ENCODE measurements around the gene CARNS1.
A peak's percentile ranks its signal among the peaks of the same experiment; 100 is the strongest.

The CARNS1 gene

GRCh38 chr11:67376063-67376820 is 39.2 kb upstream of the CARNS1 start:
- H3K27ac ChIP-seq = no peak overlapping the region
- TF ChIP-seq CTCF (IDR thresholded peaks at IDR 0.05) = no peak
- H3K4me3 ChIP-seq = no peak overlapping the region
- no peak for DNase-seq (ENCODE audit: low spot score)

- no peak overlapping the region for H3K27ac ChIP-seq
These were observed 38.3 kb upstream of the CARNS1 start for GRCh38 chr11:67376873-67377808.

DNA sequence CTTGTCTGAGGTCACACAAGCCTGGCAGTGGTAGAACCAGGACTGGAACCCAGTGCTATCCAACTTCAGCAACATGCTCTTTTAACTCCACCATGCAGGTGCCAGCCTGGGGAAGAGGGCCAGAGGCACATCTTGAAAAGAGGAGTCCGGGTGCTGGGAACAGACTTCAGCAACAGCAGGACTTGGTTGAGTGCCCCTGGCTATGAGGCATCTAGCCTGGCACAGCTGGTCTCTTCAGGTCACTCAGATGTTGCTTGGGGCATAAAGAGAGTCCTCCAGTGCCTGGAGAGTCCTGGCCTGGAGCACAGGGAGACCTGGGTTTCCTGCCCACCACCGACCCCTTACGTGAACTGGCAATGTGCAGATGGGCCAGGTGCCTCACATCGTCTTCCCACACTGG is 36.9 kb upstream of the CARNS1 start:
- TF ChIP-seq CTCF (IDR thresholded peaks at IDR 0.05) = no peak
- no peak for DNase-seq (ENCODE audit: low spot score)
- no peak overlapping the region for H3K27ac ChIP-seq

More at GRCh38 chr11:67376873-67377808, 38.3 kb upstream of the CARNS1 start:
- no peak for TF ChIP-seq CTCF (IDR thresholded peaks at IDR 0.05)
- H3K4me3 ChIP-seq = no peak overlapping the region
- DNase-seq (ENCODE audit: low spot score) = no peak

DNA sequence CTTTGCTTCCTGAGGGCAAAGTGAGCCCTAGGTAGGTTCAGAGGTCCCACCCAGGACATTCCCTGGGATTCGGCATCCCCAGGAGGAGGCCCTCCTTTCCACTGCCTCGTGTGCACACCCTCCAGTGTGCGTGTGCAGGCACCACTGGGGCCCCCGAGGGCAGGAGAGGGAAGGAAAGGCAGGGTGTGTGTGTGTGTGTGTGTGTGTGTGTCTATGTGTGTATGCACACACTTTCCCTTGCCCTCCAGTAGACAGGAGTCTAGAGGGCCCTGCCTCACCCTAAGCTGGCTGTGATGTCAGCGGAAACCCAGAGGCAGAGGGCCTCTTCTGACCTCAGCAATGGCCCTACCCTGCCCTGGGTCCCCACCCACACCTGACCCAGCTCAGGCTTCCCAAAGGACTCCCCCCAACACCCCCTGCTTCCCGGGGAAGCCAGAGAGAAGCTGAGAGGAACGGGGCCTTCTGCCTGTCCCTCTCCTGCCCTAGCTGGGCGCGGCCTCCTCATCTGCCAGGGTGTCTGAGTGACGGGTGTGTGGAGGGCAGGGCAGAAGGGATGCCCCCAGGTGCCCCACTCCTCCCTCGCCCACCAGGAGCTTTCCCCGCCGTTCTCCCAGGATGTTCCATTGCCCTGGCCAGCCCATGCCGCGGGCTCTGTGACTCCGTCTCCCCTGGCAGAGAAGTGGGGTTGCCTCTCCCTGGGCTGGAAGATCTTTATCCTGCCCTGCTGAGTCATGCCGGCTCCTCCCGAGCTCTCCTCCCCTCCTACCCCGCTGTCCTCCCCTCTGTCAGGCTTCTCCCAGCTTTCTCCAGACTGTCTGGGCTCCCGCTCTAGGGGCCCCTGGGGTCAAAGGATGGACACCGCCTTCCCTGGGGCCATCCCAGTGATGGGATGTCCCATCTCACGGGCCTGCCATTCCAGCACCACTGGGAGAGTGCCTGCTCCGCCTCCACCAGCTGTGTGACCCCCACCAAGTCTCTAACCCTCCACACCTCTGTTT is 36.1 kb upstream of the CARNS1 start:
- TF ChIP-seq CTCF (IDR thresholded peaks at IDR 0.05) = no peak
- H3K4me3 ChIP-seq = no peak overlapping the region
- no peak overlapping the region for H3K27ac ChIP-seq
- DNase-seq (ENCODE audit: low spot score) = no peak

More for the DNA sequence above, 36.9 kb upstream of the CARNS1 start:
- H3K4me3 ChIP-seq = no peak overlapping the region

- no peak for DNase-seq (ENCODE audit: low spot score)
- no peak for TF ChIP-seq CTCF (IDR thresholded peaks at IDR 0.05)
- peak overlapping the region in 1 of 2 donors; percentile 56 for H3K27ac ChIP-seq
- H3K4me3 ChIP-seq = no peak overlapping the region
These were observed 34.1 kb upstream of the CARNS1 start for GRCh38 chr11:67381244-67381972.

Measured in coronary artery (tissue), 2 donors.